ENCODE results near the gene CENPT. TPM values are rescaled to one million over a fixed set of nuclear protein-coding genes. Genes with fewer than 3 reads are reported as not detected.

The CENPT gene
- total and polyA plus RNA-seq, 2 of the 13 experiments (the other 11 are each of a cell fraction or from before 2014, with no cell fraction given): 40.9 to 43.3 TPM

DNA sequence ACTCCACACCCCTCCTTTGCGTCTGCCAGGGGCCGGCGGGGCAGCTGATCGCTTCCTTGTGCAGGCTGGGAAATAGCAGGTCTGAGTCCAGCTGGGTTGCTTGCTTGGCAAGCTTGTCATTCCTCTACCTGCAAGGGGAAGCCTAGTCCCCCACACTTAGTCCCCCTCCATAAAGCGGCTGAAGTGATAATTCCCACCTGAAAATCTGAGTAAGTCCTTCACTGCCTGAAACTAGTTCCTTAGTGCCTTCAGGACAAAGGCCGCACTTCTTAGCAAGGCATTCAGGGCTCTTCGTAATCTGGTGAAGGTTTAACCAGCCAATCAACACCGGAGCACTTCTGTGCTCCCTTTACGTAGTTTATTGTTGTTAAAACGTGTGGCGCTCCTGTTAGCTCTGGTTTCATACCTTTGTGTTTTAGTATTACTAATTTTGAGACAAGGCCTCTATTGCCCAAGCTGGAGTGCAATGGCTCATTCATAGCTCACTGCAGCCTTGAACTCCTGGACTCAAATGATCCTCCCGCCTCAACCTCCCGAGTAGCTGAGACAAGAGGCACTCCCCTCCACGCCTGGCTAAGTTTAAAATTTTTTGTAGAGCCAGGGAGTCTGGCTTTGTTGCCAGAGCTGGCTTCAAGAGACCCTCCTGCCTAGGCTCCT is 46.4 kb upstream of the CENPT start (continued):
- TF ChIP-seq BCL3 (CRISPR knock-in tag; IDR thresholded peaks at IDR 0.05): no peak; the same call in 1 of the 2 replicates
- TF ChIP-seq HDAC1 (CRISPR knock-in tag; IDR thresholded peaks at IDR 0.05): no peak; the same call in 1 of the 2 replicates
- TF ChIP-seq, protein P1, sequence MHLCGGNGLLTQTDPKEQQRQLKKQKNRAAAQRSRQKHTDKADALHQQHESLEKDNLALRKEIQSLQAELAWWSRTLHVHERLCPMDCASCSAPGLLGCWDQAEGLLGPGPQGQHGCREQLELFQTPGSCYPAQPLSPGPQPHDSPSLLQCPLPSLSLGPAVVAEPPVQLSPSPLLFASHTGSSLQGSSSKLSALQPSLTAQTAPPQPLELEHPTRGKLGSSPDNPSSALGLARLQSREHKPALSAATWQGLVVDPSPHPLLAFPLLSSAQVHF (CRISPR knock-in tag; IDR thresholded peaks at IDR 0.05): no peak
- TF ChIP-seq ZNF547 (CRISPR knock-in tag; IDR thresholded peaks at IDR 0.05): peak; percentile 14; the same call in 1 of the 2 replicates
- no peak for TF ChIP-seq MBNL3 (CRISPR knock-in tag; conservative IDR thresholded peaks at IDR 0.05)
- no peak; the same call in 1 of the 2 replicates for TF ChIP-seq BRD4 (CRISPR knock-in tag; IDR thresholded peaks at IDR 0.05)
- no peak for TF ChIP-seq ZNF597 (CRISPR knock-in tag; IDR thresholded peaks at IDR 0.05)
- TF ChIP-seq TARDBP (CRISPR knock-in tag; IDR thresholded peaks at IDR 0.05): 0 out of 2 replicates have a peak, but pooled peaks have one; percentile 9
- TF ChIP-seq, protein P2, sequence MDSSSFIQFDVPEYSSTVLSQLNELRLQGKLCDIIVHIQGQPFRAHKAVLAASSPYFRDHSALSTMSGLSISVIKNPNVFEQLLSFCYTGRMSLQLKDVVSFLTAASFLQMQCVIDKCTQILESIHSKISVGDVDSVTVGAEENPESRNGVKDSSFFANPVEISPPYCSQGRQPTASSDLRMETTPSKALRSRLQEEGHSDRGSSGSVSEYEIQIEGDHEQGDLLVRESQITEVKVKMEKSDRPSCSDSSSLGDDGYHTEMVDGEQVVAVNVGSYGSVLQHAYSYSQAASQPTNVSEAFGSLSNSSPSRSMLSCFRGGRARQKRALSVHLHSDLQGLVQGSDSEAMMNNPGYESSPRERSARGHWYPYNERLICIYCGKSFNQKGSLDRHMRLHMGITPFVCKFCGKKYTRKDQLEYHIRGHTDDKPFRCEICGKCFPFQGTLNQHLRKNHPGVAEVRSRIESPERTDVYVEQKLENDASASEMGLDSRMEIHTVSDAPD (CRISPR knock-in tag; IDR thresholded peaks at IDR 0.05): no peak
- peak; percentile 4; the same call in 1 of the 2 replicates for TF ChIP-seq ZSCAN25 (CRISPR knock-in tag; IDR thresholded peaks at IDR 0.05)
- no peak for TF ChIP-seq ZNF260 (CRISPR knock-in tag; IDR thresholded peaks at IDR 0.05; ENCODE audit: borderline replicate concordance, low read depth)
- TF ChIP-seq KLF12 (CRISPR knock-in tag; IDR thresholded peaks at IDR 0.05; ENCODE audit: borderline replicate concordance): no peak
- no peak for TF ChIP-seq NR2F1 (CRISPR knock-in tag; IDR thresholded peaks at IDR 0.05)
- no peak for TF ChIP-seq PLRG1 (conservative IDR thresholded peaks at IDR 0.05)
- TF ChIP-seq HOXA7 (CRISPR knock-in tag; IDR thresholded peaks at IDR 0.05): no peak
- TF ChIP-seq RNF219 (CRISPR knock-in tag; IDR thresholded peaks at IDR 0.05): no peak
- TF ChIP-seq ZBTB7A (CRISPR knock-in tag; IDR thresholded peaks at IDR 0.05): no peak
- TF ChIP-seq, protein P3, sequence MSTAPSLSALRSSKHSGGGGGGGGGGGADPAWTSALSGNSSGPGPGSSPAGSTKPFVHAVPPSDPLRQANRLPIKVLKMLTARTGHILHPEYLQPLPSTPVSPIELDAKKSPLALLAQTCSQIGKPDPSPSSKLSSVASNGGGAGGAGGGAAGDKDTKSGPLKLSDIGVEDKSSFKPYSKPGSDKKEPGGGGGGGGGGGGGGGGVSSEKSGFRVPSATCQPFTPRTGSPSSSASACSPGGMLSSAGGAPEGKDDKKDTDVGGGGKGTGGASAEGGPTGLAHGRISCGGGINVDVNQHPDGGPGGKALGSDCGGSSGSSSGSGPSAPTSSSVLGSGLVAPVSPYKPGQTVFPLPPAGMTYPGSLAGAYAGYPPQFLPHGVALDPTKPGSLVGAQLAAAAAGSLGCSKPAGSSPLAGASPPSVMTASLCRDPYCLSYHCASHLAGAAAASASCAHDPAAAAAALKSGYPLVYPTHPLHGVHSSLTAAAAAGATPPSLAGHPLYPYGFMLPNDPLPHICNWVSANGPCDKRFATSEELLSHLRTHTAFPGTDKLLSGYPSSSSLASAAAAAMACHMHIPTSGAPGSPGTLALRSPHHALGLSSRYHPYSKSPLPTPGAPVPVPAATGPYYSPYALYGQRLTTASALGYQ (CRISPR knock-in tag; IDR thresholded peaks at IDR 0.05): no peak
- TF ChIP-seq ZNF589 (CRISPR knock-in tag; conservative IDR thresholded peaks at IDR 0.05): no peak
- no peak for TF ChIP-seq ZKSCAN5 (CRISPR knock-in tag; IDR thresholded peaks at IDR 0.05)
